ENCODE results near the gene DPY19L3. TPM values are rescaled to one million over a fixed set of nuclear protein-coding genes. Genes with fewer than 3 reads are reported as not detected.

Gene DPY19L3
- total and polyA plus RNA-seq, 3 donors from 2014 or later: 23.8 to 79.9 (median 68.9) TPM

DNA sequence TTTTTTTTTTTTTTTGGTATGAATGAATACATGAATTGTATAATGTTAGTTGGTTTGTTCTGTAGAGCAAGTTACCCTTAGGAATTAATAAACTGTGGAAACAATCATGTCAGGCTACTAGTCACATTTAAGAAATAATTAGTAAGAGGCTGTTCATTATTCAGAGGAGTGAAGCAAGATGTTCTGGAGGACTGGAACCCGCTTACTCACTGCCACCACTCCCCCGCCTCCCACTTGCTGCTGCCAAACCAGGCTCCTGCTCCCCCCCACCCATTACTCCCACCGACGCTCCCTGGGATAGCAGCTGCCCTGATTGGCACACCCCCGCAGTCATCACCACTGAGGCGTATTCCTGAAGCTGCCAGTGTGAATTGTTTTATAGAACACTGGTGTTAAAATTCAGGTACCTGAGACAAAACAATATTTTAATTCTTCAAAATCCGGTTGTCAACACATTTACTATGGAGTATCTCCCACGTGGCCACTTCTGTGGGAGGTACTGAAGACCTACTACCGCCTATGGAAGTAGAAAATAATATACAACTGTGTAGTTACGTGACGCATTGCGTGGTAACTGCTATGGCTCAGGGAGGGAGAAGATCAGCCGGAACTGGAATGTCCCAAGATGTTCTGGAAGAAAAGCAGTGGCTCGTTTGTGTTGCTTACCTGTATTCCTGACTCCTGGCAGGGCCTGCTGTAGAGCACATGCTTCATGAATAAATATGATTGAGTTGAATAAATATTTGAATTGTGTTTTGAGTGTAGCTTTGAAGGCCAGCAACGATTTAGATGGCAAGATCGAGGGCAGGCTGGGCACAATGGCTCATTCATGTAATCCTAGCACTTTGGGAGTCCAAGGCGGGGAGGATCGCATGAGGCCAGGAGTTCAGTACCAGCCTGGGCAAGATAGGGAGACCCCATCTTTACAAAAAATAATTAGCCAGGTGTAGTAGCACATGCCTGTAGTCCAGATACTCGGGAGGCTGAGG lies 1.7 kb downstream of the DPY19L3 start:
- no peak overlapping the region for H3K4me3 ChIP-seq
- TF ChIP-seq POLR2A (IDR thresholded peaks at IDR 0.05): no peak
- TF ChIP-seq, protein P1, sequence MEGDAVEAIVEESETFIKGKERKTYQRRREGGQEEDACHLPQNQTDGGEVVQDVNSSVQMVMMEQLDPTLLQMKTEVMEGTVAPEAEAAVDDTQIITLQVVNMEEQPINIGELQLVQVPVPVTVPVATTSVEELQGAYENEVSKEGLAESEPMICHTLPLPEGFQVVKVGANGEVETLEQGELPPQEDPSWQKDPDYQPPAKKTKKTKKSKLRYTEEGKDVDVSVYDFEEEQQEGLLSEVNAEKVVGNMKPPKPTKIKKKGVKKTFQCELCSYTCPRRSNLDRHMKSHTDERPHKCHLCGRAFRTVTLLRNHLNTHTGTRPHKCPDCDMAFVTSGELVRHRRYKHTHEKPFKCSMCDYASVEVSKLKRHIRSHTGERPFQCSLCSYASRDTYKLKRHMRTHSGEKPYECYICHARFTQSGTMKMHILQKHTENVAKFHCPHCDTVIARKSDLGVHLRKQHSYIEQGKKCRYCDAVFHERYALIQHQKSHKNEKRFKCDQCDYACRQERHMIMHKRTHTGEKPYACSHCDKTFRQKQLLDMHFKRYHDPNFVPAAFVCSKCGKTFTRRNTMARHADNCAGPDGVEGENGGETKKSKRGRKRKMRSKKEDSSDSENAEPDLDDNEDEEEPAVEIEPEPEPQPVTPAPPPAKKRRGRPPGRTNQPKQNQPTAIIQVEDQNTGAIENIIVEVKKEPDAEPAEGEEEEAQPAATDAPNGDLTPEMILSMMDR (IDR thresholded peaks at IDR 0.05): no peak
- intact Hi-C loops (cut with DNase I; ENCODE audit: low total_unique reads): no loop called here
- peak; percentile 86 for DNase-seq
- H3K27ac ChIP-seq: peak overlapping the region; percentile 27 to 48
- 55 to 60% methylated on average over 19 of the region's 19 CpGs for WGBS, 2 donors
- no peaks in the 10 kb centered on the region for H3K36me3 ChIP-seq (ENCODE audit: low read depth, missing control alignments)
- no peaks in the 10 kb centered on the region for H3K9me3 ChIP-seq
- no peaks in the 10 kb centered on the region for H3K27me3 ChIP-seq
- peaks cover 11% of the 10 kb centered on the region for H3K4me1 ChIP-seq

DNA sequence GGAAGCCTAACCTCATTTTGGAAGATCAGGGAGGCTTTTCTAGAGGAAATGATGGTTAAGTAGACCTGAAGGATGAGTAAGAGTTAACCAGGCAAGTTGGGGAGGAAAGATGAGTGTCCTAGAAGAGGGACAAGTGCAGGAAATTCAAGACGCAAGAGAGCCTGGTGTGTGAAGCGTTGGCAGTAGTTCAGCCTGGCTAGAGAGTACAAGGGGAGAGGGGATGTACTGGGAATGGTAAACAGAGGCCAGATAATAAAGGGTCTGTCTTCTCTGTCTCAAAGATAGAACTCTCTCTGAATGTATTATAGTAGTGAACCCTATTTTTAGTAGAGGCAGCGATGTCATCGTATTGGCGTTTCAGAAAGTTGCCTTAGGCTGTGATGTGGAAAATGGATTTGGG lies 9.7 kb downstream of the DPY19L3 start:
- no peaks in the 10 kb centered on the region for H3K4me1 ChIP-seq
- no peak for TF ChIP-seq POLR2A (IDR thresholded peaks at IDR 0.05)
- TF ChIP-seq, protein P1 (IDR thresholded peaks at IDR 0.05): no peak
- H3K4me3 ChIP-seq: no peak overlapping the region
- WGBS, 2 donors: 83 to 87% methylated on average over 5 of the region's 5 CpGs
- DNase-seq: no peak
- intact Hi-C loops (cut with DNase I; ENCODE audit: low total_unique reads): no loop called here
- no peak overlapping the region for H3K27ac ChIP-seq
- no peaks in the 10 kb centered on the region for H3K27me3 ChIP-seq
- no peaks in the 10 kb centered on the region for H3K36me3 ChIP-seq (ENCODE audit: low read depth, missing control alignments)
- H3K9me3 ChIP-seq: no peaks in the 10 kb centered on the region

DNA sequence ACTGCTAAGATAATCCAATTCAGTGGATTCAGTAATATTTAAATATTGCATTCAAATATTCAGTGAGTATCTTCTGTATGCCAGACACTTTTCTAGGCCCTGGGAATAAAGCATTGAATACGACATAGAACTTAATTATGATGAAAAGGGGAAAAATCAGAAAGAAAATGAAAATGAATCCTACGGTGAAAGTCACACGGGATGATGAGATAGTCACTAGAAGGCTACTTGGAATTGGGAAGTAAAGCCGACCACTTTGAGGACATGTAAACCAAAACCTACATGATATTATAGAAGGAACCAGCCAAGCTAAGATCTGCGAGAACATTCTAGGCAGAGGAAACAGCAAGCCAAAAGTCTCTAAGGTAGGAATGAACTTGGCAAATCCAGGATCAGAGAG lies 10.1 kb downstream of the DPY19L3 start:
- TF ChIP-seq, protein P1 (IDR thresholded peaks at IDR 0.05): no peak
- no peak for TF ChIP-seq POLR2A (IDR thresholded peaks at IDR 0.05)
- intact Hi-C loops (cut with DNase I; ENCODE audit: low total_unique reads): no loop called here
- WGBS, 2 donors: 93 to 95% methylated on average over 5 of the region's 5 CpGs
- Histone ChIP-seq H3K9me3 (no peaks in the 10 kb centered on the region), H3K27ac (no peak overlapping the region), H3K4me3 (no peak overlapping the region), H3K27me3 (no peaks in the 10 kb centered on the region), H3K36me3 (ENCODE audit: low read depth, missing control alignments) (no peaks in the 10 kb centered on the region), H3K4me1 (no peaks in the 10 kb centered on the region)
- DNase-seq: no peak

DNA sequence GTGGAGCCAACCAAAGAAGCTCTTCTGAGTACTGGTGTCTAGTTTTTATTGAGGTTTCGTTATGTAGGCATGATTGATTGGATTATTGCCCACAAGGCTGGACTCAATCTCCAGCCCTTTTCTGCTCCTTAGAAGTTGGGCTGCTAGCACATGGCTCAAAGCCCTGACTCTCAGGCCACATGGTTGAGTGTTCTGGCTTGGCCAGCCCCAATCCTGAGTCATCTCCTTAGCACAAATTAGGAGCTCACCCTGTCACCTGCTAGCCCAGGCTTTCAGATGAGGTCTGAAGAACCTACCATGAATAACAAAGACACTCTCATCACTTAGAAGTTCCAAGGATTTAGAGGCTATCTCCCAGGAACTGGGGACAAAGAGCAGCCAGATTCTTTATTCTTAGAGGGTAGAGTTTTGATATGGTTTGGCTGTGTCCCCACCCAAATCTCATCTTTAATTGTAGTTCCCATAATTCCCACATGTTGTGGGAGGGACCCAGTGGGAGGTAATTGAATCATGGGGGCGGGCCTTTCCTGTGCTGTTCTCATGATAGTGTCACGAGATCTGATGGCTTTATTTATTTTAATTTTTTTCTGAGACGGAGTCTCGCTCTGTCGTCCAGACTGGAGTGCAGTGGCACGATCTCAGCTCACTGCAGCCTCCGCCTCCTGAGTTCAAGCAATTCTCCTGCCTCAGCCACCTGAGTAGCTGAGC lies 11.3 kb downstream of the DPY19L3 start:
- Histone ChIP-seq H3K4me3 (no peak overlapping the region), H3K36me3 (ENCODE audit: low read depth, missing control alignments) (no peaks in the 10 kb centered on the region), H3K9me3 (no peaks in the 10 kb centered on the region), H3K27me3 (no peaks in the 10 kb centered on the region), H3K4me1 (peaks cover 6% of the 10 kb centered on the region), H3K27ac (no peak overlapping the region)
- WGBS, 2 donors: 92 to 95% methylated on average over 8 of the region's 8 CpGs
- no peak for DNase-seq
- TF ChIP-seq, protein P1 (IDR thresholded peaks at IDR 0.05): no peak
- no peak for TF ChIP-seq POLR2A (IDR thresholded peaks at IDR 0.05)
- intact Hi-C loops (cut with DNase I; ENCODE audit: low total_unique reads): no loop called here

Measured in testis (tissue), 3 donors.